HG03439 (cell line): ENCODE measurements around the gene EME2.
A peak's percentile ranks its signal among the peaks of the same experiment; 100 is the strongest.
"Not testable (repeated sequence)": the region's sequence is repeated elsewhere in the genome, so short reads cannot be mapped to it uniquely, and the experiment has no call there.

Experiments used
- ATAC-seq: cut with Tn5 transposase; IDR thresholded peaks from one replicate; pipeline ENCODE4 v1.9.1; 2021; ENCODE audit warnings: mild to moderate bottlenecking, moderate library complexity; ENCODE audit not compliant: unreplicated experiment

The EME2 gene, protein sequence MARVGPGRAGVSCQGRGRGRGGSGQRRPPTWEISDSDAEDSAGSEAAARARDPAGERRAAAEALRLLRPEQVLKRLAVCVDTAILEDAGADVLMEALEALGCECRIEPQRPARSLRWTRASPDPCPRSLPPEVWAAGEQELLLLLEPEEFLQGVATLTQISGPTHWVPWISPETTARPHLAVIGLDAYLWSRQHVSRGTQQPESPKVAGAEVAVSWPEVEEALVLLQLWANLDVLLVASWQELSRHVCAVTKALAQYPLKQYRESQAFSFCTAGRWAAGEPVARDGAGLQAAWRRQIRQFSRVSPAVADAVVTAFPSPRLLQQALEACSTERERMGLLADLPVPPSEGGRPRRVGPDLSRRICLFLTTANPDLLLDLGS

DNA sequence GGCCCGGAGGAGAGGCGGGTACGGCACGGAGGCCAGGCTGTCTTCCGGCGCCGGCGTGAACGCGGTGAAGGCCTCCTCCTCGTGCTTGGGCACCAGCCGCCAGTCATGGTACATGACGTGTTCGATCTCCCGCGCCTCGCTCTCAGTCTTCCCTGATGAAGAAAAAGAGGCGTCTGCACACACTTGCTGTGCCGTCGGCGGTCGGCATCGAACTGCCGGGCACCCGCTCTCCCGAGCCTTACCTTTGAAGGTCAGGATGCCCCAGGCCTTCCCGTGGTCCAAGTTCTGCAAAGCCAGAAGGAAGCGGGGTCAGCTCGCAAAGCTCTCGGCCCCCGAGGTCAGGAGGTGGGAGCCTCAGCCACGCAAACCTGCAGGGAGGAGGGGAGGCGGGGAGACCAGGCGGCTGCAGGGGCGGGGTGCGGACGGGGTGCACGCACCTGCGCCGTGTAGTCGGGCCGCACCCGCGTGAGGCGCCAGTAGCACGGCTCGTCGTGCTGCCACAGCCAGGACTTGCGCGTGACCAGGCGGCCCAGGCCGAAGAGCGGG lies at the start of gene EME2:
Gene EME2 (plus strand): TSS at position 449 of the 546 bp plus-strand sequence. CDS start 418 bp downstream, outside the sequence.
- peak; percentile 5 for ATAC-seq

DNA sequence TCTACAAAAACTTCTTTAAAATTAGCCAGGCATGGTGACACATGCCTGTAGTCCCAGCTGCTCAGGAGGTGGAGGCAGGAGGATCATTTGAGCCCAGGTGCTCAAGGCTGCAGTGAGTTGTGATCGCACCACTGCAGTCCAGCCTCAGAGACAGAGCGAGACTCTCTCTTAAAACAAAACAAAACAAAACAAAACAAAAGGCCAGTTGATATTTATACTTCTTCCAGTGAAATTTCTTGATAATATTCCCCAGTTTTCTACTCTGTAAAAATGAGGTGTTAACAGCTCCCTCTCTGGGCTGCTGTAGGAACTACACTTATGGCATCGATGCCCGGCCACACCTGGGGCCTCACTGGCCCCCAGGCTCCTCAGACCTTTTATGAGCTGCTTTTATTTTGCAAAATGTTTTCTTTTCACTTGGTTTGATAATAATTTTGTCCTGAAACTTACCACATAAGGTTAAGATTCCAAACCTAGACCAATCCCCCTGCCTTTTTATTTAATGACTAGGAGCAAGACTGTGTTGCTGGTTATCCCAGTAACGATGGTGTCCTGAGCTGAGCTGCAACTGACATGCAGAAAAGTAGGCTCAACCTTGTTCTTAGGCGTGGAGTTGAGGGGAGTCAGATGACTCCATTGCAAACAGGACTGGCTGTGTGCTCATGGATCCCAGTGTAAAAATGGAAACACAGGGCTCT lies 49.0 kb upstream of the EME2 start:
- ATAC-seq = no peak

DNA sequence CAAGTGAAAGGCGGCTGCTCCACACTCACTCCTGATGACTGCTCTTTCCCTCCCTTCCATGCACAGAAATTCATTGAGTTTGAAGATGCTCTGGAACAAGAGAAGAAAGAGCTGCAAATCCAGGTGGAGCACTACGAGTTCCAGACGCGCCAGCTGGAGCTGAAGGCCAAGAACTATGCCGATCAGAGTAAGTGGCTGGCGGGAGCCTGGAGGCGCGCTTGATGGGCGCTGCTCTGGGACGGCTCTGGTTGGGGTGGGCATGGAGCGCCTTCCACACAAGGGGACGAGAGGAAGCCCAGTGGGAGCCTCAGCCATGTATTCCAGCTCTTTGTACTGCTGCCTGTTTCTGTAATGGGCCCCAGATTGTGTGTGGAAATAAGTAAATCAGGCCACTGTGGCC lies 48.1 kb upstream of the EME2 start:
- ATAC-seq = no peak

DNA sequence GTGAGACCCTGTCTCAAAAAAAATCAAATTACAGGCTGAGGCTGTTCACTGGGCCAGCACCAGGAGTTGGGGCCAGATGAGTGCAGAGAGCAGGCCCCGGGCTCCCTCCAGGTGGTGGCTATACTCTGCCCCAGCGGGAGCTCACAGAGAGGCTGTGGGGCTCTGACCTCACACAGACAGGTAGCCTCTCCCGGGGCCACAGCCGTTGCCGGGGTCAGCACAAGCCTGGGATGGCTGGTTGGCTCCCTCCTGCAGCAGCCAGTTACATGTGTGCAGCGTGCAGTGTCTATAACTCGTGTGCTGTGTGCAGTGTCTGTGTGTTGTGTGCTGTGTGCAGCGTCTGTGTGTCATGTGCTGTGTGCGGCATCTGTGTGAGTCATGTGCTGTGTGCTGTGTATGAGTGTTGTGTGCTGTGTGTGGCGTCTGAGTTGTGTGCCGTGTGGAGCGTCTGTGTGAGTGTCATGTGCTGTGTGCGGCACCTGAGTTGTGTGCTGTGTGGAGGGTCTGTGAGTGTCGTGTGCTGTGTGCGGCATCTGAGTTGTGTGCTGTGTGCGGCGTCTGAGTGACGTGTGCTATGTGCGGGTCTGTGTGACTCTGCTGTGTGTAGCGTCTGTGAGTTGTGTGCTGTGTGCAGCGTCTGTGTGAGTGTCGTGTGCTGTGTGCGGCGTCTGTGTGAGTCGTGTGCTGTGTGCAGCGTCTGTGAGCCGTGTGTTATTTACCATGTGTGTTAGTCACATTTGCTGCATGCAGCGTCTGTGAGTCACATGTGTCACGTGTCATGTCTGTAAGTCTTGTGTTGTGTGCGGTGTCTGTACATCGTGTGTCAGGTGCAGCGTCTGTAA lies 45.7 kb upstream of the EME2 start:
- ATAC-seq = no peak

DNA sequence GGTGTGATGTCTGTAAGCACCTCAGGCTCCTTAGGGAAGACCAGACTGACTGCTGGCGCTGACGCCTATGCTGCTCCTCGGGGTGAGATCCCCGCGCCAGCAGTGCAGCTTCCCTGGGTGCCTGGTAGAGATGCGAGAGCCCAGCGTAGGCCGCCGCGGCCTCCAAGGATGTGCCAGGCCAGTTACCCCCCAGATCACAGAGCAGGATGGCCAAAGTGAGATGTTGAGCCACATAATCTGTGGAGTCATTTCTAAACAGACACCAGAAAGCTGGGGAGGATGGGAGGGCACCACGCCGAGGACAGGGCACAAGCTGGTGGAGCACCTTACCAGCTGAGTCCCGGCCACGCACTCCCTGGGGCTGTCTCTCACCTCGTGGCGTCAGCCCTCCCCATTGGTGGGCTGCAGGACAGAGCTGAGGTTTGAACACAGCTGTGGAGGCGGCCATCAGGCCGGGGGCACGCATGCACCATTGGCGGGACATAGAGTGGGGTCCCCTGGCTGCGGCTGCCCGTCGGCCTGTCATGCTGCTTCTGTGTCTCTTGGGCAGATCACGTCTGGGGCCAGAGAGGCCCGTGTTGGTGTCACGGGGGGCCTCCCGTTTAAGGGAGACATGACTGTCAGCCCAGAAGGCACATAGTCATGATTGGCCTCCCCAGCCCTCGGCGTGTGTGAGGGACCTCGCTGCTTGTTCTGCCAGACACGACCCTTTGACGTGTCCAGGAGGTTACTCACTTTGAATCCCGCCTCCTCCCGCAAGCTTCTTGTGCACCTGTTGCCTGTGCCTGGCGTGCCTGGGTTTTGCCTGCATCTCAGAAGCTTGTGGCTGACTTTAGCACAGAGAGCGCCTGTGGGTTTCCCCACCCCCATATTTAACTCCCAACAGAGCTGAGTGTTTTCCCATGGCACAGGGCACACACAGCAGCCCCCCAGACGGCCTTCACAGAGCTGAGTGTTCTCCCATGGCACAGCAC lies 44.7 kb upstream of the EME2 start:
- no peak for ATAC-seq

DNA sequence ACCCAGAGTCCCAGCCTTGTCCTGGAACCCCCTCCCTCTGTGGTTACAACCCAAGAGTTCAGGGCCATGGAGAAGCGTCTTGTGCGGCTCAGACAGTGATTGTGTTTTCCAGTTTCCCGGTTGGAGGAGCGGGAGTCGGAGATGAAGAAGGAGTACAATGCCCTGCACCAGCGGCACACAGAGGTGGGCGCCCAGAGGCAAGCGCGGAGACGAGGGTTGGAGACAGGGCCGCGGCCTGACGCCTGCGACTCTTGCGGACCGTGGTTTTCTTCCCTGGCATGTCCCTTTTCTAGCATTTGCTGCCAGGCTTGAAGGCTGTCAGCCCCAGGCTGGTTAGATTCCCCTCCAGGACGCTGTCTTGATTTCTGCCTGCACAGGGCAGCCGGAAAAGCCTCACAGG lies 43.6 kb upstream of the EME2 start:
- no peak for ATAC-seq

DNA sequence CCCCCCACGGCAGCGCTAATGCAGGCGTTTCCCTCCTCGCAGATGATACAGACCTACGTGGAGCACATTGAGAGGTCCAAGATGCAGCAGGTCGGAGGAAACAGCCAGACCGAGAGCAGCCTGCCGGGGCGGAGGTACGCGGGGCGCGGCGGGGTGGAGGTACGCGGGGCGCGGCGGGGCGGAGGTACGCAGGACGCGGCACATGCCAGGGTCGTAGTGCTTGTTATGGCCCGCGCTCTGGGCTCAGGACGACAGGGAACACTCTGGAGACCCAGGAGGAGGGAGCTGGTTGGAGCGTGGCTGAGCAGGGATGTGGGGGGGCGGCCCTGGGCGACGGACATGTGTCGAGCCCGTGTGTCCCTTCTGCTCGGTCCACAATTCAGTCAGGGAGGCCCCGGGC lies 43.2 kb upstream of the EME2 start:
- ATAC-seq = no peak

DNA sequence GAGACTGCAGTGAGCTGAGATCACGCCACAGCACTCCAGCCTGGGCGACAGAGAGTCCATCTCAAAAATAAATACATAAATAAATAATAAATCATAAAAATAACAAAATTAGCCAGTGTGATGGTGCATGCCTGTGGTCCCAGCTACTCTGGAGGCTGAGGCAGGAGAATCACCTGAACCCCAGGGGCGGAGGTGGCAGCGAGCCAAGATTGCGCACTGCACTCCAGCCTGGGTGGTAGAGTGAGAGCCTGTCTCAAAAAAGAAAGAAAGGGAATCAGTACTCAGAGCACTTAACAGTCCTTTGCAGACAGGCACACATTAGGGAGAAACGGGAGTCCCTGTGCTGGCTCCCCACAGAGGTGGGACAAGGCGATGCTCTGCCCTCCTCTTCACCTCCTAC lies 41.5 kb upstream of the EME2 start:
- ATAC-seq = no peak

DNA sequence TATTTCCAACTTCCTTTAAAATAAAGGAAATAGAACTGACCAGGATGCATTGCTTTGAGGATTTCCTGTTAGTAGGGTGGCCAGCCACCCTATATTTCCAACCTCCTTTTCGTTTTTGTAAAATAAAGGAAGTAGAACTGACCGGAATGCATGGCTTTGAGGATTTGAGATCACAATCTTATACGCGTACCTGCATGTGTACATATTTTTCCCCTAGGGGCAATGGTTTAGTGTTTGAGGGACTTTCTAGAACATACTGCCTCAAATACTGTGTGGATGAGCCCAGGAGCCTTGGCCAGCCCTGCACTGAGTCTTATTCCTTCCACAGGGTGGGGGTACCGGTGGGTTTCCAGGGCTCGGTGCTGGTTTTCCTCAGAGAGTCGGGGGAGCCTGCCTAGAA lies 41.0 kb upstream of the EME2 start:
- no peak for ATAC-seq

DNA sequence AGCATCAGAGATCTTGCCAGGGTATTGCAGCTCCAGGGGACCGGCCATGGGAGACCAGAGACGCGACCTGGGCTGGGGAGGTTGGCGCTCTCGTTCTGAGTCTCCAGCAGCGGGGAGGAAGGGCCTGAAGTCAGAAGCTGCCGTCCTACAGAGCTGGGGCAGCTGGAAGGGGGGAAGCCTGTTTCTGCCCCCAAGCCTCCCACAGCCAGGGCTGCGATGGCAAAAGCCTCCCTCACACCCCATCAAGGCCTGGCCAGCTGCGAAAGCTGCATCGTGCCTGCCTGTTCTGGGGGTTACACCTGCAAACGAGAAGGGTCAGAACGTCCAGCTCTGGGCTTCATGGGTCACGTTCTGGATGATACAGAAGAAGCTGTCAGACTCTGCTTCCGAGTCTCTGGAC lies 40.5 kb upstream of the EME2 start:
- ATAC-seq = no peak

DNA sequence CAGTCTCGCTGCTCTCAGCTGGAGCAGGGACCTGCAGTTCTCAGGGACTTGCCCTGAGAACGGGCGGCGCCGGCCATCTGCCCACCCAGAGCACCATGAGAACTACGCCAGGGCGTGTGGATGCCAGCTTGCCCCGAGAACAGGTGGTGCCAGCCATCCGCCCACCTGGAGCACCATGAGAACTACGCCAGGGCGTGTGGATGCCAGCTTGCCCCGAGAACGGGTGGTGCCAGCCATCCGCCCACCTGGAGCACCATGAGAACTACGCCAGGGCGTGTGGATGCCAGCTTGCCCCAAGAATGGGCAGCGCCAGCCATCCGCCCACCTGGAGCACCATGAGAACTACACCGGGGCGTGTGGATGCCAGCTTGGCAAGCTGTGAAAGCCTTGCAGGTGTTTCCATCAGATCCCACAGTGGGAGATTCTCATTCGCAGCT lies 40.0 kb upstream of the EME2 start:
- not testable (repeated sequence) for ATAC-seq

DNA sequence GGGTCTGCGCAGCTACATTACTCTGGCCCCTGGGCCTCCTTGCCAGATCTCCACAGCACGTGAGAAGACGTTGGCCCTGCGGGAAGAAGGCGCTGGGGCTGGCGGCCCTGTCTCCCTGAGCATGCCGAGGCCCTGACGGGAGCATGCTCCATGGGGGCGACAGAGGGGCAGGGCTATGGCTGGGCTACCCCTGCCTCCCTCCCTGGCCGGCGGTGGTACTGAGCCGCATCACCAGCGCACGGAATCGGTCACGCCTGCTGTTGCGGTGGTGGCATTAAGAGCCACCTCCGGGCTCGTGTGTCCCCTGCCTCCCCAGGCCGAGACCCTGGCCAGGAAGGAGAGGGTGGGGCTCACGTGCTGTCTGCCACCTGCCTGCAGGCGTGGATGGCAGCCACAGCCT lies 38.5 kb upstream of the EME2 start:
- ATAC-seq = no peak

DNA sequence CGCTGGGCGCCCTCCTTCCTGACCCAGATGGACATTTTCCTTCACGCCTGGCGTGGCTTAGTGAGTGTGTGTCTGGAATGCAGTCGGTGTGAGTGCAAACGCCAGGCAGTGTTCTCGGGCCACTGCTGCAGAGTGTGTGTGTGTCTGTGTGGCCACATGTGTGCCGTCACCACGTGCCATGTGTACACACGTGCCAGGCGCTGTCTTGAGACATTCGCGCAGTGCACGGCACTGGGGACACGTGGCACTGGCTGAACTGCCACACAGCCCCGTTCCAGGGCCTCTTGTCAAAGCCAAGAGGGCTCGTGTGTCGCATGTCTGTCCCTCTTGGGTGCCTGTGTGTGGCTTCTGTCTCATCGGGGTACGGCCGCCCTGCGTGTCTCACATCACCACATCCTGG lies 37.8 kb upstream of the EME2 start:
- ATAC-seq = no peak

DNA sequence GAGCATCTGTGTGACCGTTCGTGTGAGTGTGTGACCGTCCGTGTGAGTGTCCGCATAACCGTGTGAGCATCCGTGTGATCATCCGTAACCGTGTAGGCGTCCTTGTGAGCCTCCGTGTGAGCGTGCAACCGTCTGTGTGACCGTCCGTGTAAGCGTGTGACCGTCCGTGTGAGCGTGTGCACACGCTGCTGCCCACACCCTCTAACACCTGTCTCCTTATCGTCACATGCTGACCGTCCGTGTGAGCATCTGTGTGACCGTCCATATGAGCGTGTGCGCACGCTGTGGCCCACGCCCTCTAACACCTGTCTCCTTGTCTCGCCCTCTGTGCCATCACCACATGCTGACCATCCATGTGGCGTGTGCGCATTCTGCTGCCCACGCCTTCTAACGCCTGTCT lies 32.4 kb upstream of the EME2 start:
- ATAC-seq = no peak

DNA sequence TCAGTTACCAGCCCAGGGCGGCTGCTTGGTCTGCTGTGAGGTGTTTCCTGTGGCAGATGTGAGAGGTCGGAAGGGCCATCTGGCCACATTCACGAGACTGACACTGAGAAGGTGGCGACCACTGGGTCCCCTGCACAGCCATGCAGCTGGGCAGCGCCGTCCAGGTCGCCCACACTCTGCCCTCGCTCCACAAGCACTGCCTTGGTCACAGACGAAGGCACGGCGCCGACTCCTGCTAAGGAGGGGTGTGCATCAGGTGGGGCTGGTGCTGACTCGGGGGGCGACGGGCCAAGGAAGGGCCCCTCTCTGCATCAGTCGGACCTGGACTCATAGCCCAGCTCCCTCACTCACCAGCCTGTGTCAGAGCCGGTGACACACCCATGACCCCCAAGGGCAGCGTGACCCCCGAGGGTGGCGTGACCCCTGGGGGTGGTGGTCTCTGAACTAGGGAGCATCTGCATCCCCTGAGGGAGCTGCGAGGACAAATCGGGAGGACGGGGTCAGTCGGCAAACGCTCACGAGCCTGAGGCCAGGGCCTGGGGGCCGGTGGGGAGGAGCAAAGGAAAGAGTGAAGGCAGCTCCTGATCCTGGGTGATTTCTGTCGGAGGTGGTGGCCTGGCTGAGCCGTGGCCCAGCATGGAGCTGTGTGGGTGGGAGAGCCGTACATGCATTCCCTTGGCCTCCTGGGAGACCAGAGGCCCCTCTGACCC lies 31.7 kb upstream of the EME2 start:
- no peak for ATAC-seq

DNA sequence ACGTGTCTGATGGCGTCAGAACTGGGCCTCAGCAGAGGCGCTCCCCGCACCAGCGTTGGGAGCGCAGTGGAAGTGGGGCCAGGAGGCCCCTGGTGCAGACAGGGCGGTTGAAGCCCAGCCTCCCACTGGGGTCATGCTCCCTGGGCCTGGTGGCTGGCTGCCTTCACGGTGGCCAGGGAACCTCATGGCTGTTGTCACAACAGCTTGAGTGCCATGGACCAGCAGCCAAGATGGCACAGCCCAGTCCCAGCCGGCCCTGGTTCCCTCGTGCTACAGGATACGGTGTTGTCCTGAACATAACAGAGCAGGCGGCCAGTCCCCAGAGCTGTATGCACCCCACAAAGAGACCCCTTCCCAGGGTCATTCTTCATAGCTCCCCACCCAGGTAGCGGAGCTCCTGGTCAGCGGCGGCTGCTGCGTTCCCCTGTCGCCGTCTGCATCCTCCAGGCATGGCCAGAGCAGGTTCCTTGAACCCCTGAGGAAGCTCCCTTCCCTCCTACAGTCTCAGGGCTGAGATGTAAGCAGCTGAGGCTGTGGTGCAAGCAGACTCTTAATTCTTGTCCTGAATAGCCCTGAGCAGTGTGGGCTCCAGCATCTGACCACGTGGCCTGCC lies 31.0 kb upstream of the EME2 start:
- ATAC-seq = no peak

DNA sequence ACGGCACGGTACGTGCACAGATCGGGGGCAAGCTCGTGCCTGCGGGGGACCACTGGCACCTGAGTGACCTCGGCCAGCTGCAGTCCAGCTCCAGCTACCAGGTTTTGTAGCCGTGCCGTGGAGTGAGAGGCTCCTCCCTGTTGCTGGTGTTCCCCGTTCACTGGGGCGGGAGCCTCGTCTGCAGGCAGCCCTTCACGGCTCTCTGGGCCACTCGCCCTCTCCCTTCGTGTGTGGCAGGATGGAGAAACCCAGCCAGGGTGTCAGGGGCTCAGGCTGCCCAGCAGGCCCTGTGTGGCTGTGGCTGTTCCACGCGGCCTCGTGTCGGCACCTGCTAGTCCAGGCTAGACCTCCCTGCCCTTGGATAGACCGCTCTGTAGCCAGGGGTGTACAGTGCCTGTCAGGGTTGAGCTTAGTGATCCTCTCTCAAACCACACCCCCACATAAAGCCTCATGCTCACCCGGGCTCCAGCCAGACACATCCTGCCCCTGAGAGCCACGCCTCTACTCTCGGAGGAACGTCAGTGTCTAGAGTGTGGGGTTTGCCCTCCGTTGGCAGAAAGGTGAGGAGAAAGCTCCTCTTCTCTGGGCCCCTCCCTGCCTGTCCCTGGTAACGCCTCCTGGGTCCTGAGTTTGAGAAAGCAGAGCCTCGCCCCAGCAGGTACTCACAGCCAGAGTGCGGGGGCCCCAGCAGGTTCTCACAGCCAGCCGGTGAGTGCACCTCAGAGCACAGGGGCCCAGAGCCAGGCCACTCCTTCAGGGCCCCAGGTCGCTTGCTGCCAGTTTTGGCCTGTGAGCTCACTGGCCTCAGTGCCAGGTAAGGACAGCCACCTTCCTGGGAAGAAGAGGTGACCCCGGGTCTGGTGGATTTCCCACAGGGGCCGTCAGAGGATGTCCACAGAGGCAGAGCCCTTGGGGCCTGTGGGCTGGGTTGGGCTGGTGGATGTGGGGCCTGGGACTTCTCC lies 29.0 kb upstream of the EME2 start:
- ATAC-seq = no peak

DNA sequence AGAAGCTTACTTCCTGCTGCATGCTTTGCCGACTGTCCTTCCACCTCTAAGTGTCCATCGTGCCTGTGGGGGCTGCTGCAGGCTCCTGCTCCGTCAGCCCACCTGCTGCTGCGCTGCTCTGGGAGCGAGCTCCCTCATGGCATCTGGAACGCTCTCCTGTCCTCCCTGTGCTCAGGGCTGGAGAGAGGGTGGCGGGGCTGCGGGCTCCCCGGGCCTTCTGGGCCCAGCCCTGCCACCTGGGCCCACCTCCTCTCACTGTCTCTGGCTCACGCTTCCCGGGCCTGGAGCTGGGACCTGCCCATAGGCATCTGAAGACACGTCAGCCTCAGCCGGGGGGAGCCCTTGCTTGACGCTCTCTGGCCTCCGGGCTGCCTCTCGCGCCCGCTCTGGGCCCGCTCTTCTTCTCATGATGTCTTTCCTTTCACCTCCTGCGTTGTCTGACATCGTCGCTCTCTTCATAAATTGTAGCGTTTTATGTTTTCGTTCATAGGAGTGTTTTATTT lies 28.2 kb upstream of the EME2 start:
- no peak for ATAC-seq
